ENCODE measurements around the gene ADRM1.

Gene ADRM1

GRCh38 chr20:62312662-62312977, 9.8 kb downstream of the ADRM1 start:
- DNase-seq = no peak

GRCh38 chr20:62313021-62313420, 10.2 kb downstream of the ADRM1 start:
- DNase-seq = no peak

- no peak for DNase-seq
These were observed 10.9 kb downstream of the ADRM1 start for GRCh38 chr20:62313460-62314338.

GRCh38 chr20:62314339-62314638, 11.5 kb downstream of the ADRM1 start:
- no peak for DNase-seq

- no peak for DNase-seq
These were observed 12.0 kb downstream of the ADRM1 start for GRCh38 chr20:62314711-62315302.

GRCh38 chr20:62315773-62316172, 13.0 kb downstream of the ADRM1 start:
- DNase-seq = no peak

GRCh38 chr20:62316331-62317166, 13.8 kb downstream of the ADRM1 start:
- no peak for DNase-seq

- DNase-seq = no peak
These were observed 14.4 kb downstream of the ADRM1 start for GRCh38 chr20:62317167-62317655.

GRCh38 chr20:62318400-62319345, 15.9 kb downstream of the ADRM1 start:
- no peak for DNase-seq

- DNase-seq = no peak
These were observed 16.6 kb downstream of the ADRM1 start for GRCh38 chr20:62319346-62319909.

- DNase-seq = no peak
These were observed 18.0 kb downstream of the ADRM1 start for GRCh38 chr20:62320581-62321354.

GRCh38 chr20:62321521-62321948, 18.7 kb downstream of the ADRM1 start:
- DNase-seq = no peak

- DNase-seq = no peak
These were observed 19.2 kb downstream of the ADRM1 start for GRCh38 chr20:62321975-62322374.

- DNase-seq = no peak
These were observed 19.8 kb downstream of the ADRM1 start for GRCh38 chr20:62322492-62323041.

- DNase-seq = no peak
These were observed 20.6 kb downstream of the ADRM1 start for GRCh38 chr20:62323146-62323979.

GRCh38 chr20:62323980-62324906, 21.4 kb downstream of the ADRM1 start:
- no peak for DNase-seq

- no peak for DNase-seq
These were observed 22.5 kb downstream of the ADRM1 start for GRCh38 chr20:62325172-62325905.

- no peak for DNase-seq
These were observed 23.8 kb downstream of the ADRM1 start for GRCh38 chr20:62326559-62326958.

Measured in stimulated activated naive CD4-positive, alpha-beta T cell treated with Interleukin-2 at 50 U/mL for 16 hours (primary cell).